Measurements from ENCODE around the gene NKIRAS2.

NKIRAS2 gene

GRCh38 chr17:42019509-42020404, at the start of gene NKIRAS2:
NKIRAS2 (plus strand) TSS chr17:42020090; CDS start chr17:42021578, 1,488 bp downstream.
- DNase-seq, result peak; percentile 94

- DNase-seq, result no peak
These were observed 49.0 kb upstream of the NKIRAS2 start for GRCh38 chr17:41970901-41971331.

DNA sequence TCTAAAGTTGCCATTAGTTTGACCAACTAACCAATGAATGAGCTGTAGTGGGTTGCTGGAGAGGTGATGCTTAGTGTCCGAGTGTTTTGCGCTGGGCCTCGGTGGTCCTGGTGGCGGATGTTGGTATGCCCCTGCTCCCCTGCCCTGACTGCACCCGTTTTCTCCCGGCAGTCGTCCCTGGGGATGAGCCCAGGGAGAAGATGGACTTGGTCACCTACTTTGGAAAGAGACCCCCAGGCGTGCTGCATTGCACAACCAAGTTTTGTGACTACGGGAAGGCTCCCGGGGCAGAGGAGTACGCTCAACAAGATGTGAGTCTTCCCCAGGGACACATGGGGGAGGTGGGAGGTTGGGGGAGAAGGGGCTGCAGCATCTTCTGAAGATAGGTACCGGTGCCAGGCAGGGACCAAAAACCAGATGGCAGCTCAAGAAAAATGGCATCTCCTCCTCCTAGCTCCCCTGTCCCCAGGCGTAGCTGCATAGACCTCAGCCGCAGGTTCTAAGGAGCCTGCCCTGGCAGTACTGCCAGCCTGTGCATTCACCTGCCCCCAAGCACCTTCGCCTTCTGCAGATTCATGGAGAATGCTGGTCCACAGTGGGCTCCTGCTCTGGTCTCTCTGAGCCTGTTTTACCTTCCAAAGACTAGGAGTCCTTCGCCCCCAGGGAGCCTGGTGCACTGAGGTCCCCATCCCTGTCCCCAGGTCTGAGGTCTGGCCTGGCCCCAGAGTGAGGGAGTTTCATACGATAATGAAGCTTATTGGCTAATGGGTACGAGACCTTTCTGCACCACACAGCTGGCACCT, 48.0 kb upstream of the NKIRAS2 start:
- no peak for DNase-seq

- DNase-seq, result no peak
These were observed 47.1 kb upstream of the NKIRAS2 start for GRCh38 chr17:41972571-41973407.

- no peak for DNase-seq
These were observed 46.5 kb upstream of the NKIRAS2 start for GRCh38 chr17:41973408-41973811.

- DNase-seq, result no peak
These were observed 45.9 kb upstream of the NKIRAS2 start for GRCh38 chr17:41974031-41974430.

- no peak for DNase-seq
These were observed 45.2 kb upstream of the NKIRAS2 start for GRCh38 chr17:41974658-41975057.

- DNase-seq, result no peak
These were observed 44.5 kb upstream of the NKIRAS2 start for GRCh38 chr17:41975099-41976083.

DNA sequence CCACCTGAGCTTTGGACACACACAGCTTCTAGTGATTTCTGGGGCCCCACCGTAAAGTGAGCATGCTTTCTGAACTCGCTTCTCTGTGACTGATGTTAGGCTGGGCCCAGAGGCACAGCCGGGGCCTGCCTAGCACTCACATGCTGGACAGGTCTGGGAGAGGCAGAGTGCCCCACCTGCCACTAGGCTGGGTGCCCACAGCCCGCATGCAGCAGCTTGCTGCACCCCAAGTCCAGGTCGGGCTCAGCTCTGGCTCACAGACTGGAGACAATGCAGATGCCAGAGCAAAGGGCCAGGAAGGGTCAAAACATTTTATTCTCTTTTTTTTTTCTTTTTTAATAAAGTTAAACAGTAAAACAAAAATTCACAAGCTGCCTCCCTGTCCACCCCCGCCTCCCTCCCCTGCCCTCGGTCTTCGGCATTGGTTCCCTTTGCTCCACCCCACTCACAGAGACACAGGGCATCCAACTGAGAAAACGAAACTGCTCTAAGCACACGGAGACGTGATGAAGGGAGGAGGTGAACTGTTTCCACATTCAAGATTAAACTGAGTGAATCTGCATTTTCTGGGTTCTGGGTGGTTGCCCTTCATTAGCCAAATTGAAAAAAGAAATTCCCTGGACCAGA, 43.6 kb upstream of the NKIRAS2 start:
- no peak for DNase-seq

DNA sequence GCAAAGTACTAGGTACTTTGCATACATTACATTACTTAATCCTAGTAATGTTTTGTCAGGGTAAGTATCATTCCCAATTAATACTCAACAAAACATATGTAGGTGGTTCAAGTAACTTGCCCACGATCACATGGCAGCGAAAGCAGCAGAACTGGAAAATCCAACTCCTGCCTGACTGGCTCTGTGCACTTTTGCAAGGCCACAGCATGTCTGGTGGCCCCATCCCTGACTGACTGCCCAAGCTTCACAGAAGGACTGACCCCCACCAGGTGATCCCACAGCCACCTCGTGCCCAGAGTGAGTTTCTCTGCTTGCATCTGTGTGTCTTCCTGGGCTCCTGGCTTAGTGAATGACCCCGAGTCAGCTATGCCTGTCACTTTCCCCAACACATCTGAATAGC, 41.9 kb upstream of the NKIRAS2 start:
- DNase-seq, result no peak

DNA sequence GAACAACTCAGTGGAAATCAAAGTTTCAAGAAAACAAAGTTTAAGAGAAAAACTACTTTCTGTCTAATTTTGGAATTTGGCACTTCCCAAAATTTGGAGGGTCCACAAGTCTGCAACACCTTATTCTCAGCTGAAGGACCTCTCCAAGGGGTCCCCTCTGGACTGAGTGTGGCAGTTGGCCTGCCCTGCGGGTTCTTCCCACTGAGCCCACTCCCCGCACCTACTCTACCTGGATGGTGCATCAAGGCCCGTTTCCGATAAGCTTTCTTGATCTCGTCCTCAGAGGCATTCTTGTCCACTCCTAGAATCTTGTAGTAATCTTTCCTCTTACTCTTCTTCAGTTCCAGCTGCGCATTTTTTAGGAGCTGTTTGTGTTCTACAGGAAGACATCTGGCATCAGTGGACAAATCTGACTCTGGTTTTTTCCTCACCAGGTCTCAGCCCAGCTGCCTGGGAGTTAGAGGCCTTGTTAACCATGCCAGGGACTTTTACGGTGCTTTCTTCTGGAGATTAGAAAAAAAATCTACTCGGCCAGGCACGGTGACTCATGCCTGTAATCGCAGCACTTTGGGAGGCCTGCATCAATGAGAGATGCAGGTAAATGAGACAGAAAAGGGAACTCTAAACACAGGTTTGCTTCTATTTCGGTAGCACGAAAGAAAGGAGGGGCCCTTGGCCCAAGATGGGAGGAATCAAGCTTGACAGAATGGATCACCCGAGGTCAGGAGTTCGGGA, 37.7 kb upstream of the NKIRAS2 start:
- no peak for DNase-seq

DNA sequence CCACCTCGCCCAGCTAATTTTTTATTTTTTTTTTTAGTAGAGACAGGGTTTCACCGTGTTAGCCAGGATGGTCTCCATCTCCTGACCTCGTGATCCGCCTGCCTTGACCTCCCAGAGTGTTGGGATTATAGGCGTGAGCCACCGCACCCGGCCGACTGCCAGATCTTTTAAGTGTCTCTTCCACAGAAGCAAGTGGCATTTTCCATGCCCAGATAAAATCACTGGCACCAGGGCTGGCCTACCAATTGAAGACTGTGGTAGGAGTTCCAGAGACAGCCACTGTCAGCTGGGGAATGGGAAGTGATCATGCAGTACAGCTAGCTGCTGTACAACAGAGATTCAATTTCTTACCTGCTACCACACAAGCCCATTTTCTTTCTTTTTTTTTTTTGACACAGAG, 35.4 kb upstream of the NKIRAS2 start:
- no peak for DNase-seq

DNA sequence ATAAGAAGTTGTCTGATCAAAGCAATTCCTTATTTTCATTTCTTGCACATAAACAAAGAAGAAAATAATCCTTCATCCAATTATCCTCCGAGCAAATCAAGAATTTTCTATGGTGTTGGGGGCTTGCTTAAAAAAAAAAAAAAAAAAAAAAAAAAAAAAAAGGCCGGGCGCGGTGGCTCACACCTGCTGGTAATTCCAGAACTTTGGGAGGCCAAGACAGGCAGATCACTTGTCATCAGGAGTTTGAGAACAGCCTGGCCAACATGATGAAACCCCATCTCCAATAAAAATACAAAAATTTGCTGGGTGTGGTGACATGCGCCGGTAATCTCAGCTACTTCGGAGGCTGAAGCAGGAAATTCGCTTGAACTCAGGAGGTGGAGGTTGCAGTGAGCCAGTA, 34.0 kb upstream of the NKIRAS2 start:
- DNase-seq, result no peak

GRCh38 chr17:41986634-41987033, 33.3 kb upstream of the NKIRAS2 start:
- no peak for DNase-seq

DNA sequence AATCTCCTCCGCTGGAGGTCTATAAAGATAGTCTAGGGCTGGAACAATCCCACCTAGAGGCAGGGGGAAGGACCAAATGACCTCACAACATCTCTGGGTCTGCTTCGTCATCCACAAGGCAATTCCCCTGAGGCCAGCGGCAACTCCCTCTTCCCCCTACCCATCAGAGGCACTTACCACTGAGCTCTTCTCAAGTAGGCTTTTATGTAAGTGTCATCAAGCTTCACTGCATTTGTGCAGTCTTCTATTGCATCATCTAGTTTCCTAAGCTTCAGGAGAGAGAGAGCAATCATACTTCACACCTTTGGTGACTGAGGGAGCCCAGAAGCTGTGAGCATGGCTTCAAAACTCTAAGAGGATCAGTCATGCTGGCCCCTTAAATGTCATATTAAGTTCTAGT, 32.2 kb upstream of the NKIRAS2 start:
- no peak for DNase-seq

GRCh38 chr17:41988418-41988817, 31.5 kb upstream of the NKIRAS2 start:
- DNase-seq, result no peak

DNA sequence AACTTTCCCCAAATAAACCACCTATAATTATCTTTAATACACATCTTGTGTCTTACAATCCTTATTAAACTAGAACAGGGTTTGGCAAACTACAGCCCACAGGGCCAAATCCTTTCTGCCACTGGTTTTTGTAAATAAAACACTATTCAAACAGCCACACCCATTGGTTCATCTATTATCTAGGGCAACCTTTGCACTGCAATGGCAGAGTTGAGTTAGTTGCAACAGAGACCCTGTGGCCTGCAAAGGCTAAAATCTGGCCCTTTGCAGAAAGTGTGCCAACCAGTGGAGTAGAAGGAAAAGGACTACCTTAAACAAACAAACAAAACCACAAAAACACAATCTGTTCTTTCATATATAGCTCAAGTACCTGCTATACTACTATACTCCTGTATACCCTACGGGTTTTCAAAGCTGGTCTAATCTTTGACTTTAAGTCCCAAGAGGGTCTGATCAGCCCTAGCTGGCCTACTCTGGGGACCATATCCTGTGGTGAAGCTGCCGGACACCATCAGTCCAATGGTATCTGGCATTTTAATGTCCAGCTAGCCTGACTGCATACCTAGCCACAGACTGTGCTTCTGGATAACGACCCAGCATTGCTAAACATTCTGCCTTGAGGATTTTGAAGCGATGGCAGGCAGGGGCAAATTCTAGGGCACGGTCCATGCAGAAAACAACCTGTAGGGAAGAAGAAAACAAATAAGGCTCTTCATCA, 30.0 kb upstream of the NKIRAS2 start:
- DNase-seq, result no peak

DNA sequence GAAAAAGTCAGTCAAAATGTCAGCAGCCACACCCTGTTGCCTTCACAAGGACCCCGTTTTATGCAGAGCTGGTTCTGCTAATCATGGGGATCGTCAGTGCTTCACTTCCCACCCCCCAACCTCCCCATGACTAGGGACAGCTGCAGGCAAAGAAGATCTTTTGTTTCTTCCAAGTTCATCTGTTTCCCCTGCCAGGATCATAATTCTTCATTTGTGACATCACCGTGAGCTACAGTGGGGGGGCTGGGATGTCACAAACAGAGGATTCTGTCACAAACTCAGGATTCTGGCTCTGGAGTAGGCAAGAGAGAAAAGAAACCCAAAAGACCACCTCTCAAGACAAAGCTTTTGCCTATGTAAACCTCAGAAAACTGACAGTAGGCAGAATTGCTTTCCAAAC, 27.3 kb upstream of the NKIRAS2 start:
- no peak for DNase-seq

DNA sequence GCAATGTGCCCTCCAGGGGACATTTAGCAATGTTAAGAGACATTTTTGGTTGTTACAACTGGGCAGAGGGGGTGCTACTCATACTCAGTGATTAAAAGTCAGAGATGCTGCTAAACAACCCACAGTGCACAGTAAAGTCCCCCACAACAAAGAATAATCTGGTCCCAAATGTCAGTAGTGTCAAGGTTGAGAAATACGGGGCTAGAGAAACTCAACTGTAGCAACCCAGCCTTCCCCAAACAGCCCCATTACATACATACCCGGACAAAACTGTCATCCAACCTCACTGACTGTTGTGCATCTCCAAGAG, 23.1 kb upstream of the NKIRAS2 start:
- DNase-seq, result no peak

- no peak for DNase-seq
These were observed 21.4 kb upstream of the NKIRAS2 start for GRCh38 chr17:41998497-41998896.
